H4 (cell line): ENCODE data around the gene XIST. TPM values are rescaled to one million over a fixed set of nuclear protein-coding genes. Genes with fewer than 3 reads are reported as not detected.
"Not testable (repeated sequence)": the region's sequence is repeated elsewhere in the genome, so short reads cannot be mapped to it uniquely, and the experiment has no call there.

ENCODE experiments used
- DNase-seq: peaks from one replicate; pipeline ENCODE4 v3.0.0-alpha.2; 2015; ENCODE audit warnings: low spot score
- total RNA-seq: library from RNA; depleted of rRNA; stranded (reverse); fragments of >200 nt; shearing (Covaris generic); gene quantifications from 2 replicates; pipeline ENCODE4 v1.2.3, GENCODE V29; 2014

The XIST gene
- total RNA-seq, 1 experiment from 2014 or later = not detected

DNA sequence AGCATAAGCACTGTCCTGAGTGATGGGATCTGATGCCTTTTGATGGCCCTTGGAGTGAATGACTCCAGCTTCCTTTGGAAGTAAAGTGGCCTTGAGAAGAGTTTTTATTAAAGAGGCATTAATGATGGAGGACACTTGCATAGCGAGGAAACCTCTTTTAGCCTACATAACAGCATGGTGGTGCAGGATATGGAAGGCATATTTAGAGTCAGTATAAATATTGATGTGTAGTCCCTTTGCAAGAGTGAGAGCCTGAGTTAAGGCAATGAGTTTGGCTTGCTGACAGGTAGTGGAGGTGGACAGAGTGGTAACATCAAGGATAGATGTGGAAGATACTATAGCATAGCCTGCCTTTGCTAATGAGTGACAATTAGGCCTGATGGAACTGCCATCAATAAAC, 48.4 kb downstream of the XIST start:
- DNase-seq = not testable (repeated sequence)

DNA sequence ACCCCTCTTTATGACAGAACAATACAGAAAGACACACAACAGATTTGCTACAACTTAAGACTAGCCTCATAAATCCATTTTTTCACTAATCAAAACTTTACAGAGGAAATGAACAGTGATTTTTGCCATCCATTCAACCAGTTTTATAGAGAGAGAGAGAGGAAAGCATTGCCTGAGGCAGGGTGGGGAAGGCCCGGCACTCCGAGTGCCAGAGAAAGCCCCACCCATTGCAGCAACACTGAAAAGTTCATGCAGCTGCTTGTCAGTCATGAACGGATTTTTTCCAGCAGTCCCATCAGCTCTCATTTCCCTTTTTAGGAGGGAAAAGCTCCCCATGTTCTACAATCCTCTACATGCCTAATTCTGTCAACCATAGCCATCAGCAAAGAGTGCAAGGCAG, 52.6 kb downstream of the XIST start:
- no peak for DNase-seq

DNA sequence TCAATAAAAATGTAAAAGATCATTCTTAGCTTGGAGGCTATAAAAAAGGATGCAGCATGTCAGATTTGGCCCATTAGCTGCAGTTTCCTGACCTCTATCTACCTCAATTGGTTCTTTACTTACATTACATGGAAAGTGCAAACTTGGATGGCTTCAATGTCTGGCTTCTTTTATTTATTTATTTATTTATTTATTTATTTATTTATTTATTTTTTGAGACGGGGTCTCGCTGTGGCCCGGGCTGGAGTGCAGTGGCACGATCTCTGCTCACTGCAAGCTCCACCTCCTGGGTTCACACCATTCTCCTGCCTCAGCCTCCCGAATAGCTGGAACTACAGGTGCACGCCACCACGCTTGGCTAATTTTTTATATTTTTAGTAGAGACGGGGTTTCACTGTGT, 60.0 kb downstream of the XIST start:
- DNase-seq = not testable (repeated sequence)

DNA sequence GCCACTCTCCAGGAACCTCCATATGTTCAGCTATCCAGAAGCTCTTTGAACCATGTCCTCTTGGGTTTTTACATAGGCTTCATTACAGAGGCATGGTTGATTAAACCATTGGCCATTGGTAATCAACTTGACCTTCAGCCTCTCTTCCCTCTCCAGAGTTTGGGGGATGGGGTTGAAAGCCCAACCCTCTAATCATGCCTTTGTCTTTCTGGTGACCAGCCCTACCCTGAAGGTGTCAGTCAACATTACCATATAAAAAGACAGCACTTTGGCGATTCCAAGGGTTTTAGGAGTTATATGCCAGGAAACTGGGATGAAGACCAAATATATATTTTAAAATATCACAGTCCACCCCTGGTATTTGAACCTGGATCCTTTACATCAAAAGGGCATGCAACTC, 67.0 kb downstream of the XIST start:
- no peak for DNase-seq
